PC-9 (cell line): Measurements from ENCODE around the gene SLC16A8. TPM values are rescaled to one million over a fixed set of nuclear protein-coding genes. Genes with fewer than 3 reads are reported as not detected.

Experiments
- BruUV-seq: library from RNA; stranded (reverse); fragments of 400-500 nt; replicated peaks from 2 replicates; lab custom pipeline; 2021; lab: Mats Ljungman, UMichigan
- CTCF ChIA-PET: fragments of 300-600 bp; sonication (Branson Sonifier 250); formaldehyde crosslinking; loops from one replicate; lab custom pipeline; 2022; ENCODE audit warnings: antibody characterized with exemption; lab: Charles Lee
- POLR2A ChIA-PET: fragments of 300-600 bp; sonication (Branson Sonifier 250); formaldehyde crosslinking; loops from one replicate; lab custom pipeline; 2022; ENCODE audit warnings: antibody characterized with exemption; ENCODE audit not compliant: unreplicated experiment; lab: Charles Lee
- DNase-seq, 2 experiments: peaks; one replicate each; pipeline versions ENCODE4 v3.0.0 to v3.0.0-alpha.2; 2015 to 2022; ENCODE audit warnings: mixed read lengths in 1 of 2
- H2AFZ ChIP-seq: fragments of 200-600 bp; sonication (generic); 2 replicates; pipeline ENCODE4 v1.8.1; 2017; ENCODE audit warnings: antibody characterized with exemption
- H3F3A ChIP-seq: fragments of 200-600 bp; sonication (generic); 2 replicates; pipeline ENCODE4 v1.8.1; 2017; ENCODE audit warnings: antibody characterized with exemption, mild to moderate bottlenecking, low read depth; ENCODE audit not compliant: insufficient read depth
- H3K27ac ChIP-seq: fragments of 200-600 bp; sonication (generic); 2 replicates; pipeline ENCODE4 v1.6.1; 2016; ENCODE audit warnings: mixed run types
- H3K27me3 ChIP-seq: fragments of 200-600 bp; sonication (generic); 2 replicates; pipeline ENCODE4 v1.6.1; 2016; ENCODE audit warnings: low read depth, mixed run types; ENCODE audit not compliant: insufficient read depth
- H3K36me3 ChIP-seq: fragments of 200-600 bp; sonication (generic); 2 replicates; pipeline ENCODE4 v1.6.1; 2016; ENCODE audit warnings: low read depth, mixed run types
- H3K4me1 ChIP-seq: fragments of 200-600 bp; sonication (generic); replicated peaks from 2 replicates; pipeline ENCODE4 v1.6.1; 2016; ENCODE audit warnings: mixed run types; ENCODE audit not compliant: insufficient read depth
- H3K4me2 ChIP-seq: fragments of 200-600 bp; sonication (generic); 2 replicates; pipeline ENCODE4 v1.6.1; 2017; ENCODE audit warnings: mixed run types
- H3K4me3 ChIP-seq: fragments of 200-600 bp; sonication (generic); 2 replicates; pipeline ENCODE4 v1.6.1; 2016; ENCODE audit warnings: mixed run types
- H3K79me2 ChIP-seq: fragments of 200-600 bp; sonication (generic); 2 replicates; pipeline ENCODE4 v1.6.1; 2017; ENCODE audit warnings: low read depth, mixed run types
- H3K9me2 ChIP-seq: fragments of 200-600 bp; sonication (generic); 2 replicates; pipeline ENCODE4 v1.8.1; 2017; ENCODE audit warnings: mild to moderate bottlenecking; ENCODE audit not compliant: insufficient read depth
- H3K9me3 ChIP-seq: fragments of 200-600 bp; sonication (generic); 2 replicates; pipeline ENCODE4 v1.8.1; 2016; ENCODE audit warnings: low read depth; ENCODE audit not compliant: insufficient read depth
- H4K20me1 ChIP-seq: fragments of 200-600 bp; sonication (generic); 2 replicates; pipeline ENCODE4 v1.8.1; 2017; ENCODE audit not compliant: insufficient read depth
- CTCF ChIP-seq: fragments of 200-600 bp; sonication (generic); conservative IDR thresholded peaks from 2 replicates; pipeline ENCODE4 v1.6.1; 2017; ENCODE audit warnings: mixed run types, antibody characterized with exemption, mild to moderate bottlenecking, moderate library complexity
- EZH2 ChIP-seq: fragments of 200-600 bp; sonication (generic); IDR thresholded peaks from 2 replicates; pipeline ENCODE4 v1.8.0; 2017; ENCODE audit warnings: antibody characterized with exemption, low read depth
- intact Hi-C: fragments of 100-400 bp; cut with micrococcal nuclease; formaldehyde crosslinking; loops from one replicate; pipeline ENCODE4 v1.10.0; 2022; ENCODE audit not compliant: unreplicated experiment
- total RNA-seq: library from RNA; stranded (reverse); gene quantifications from 2 replicates; pipeline ENCODE4 v1.2.3, GENCODE V29; 2021

Gene SLC16A8
- total RNA-seq, 1 experiment from 2014 or later, result not detected

- H2AFZ ChIP-seq, result no peak overlapping the region
- H3K27me3 ChIP-seq, result no peaks in the 10 kb centered on the region
- DNase-seq, result no peak
- intact Hi-C loops, result no loop called here
- ChIA-PET CTCF (no interaction called here), POLR2A (no interaction called here)
- 0 out of 2 replicates have a peak, but pooled peaks cover 11% of the 10 kb centered on the region for H3F3A ChIP-seq
- BruUV-seq, result no TSS peak
- H3K79me2 ChIP-seq, result no peaks in the 10 kb centered on the region
- H4K20me1 ChIP-seq, result no peaks in the 10 kb centered on the region
- no peaks in the 10 kb centered on the region for H3K4me1 ChIP-seq
- no peak overlapping the region for H3K27ac ChIP-seq
- H3K9me3 ChIP-seq, result no peaks in the 10 kb centered on the region
- no peak for TF ChIP-seq EZH2
- TF ChIP-seq CTCF, result no peak
- H3K4me3 ChIP-seq, result no peak overlapping the region
- no peaks in the 10 kb centered on the region for H3K36me3 ChIP-seq
- no peaks in the 10 kb centered on the region for H3K9me2 ChIP-seq
- no peak overlapping the region for H3K4me2 ChIP-seq
These were observed 41.8 kb upstream of the SLC16A8 start for GRCh38 chr22:38125751-38126201.

GRCh38 chr22:38125038-38125610, 41.1 kb upstream of the SLC16A8 start:
- CTCF ChIA-PET, result no interaction called here

GRCh38 chr22:38124236-38124974, 40.4 kb upstream of the SLC16A8 start:
- 0 out of 2 replicates have a peak, but pooled peaks cover 11% of the 10 kb centered on the region for H3F3A ChIP-seq
- no peak overlapping the region for H2AFZ ChIP-seq
- no peak overlapping the region for H3K4me3 ChIP-seq
- no peaks in the 10 kb centered on the region for H4K20me1 ChIP-seq
- no peaks in the 10 kb centered on the region for H3K27me3 ChIP-seq
- H3K4me2 ChIP-seq, result no peak overlapping the region
- no peaks in the 10 kb centered on the region for H3K9me3 ChIP-seq
- no peaks in the 10 kb centered on the region for H3K79me2 ChIP-seq
- no peak overlapping the region for H3K27ac ChIP-seq
- no peak for DNase-seq
- ChIA-PET CTCF (no interaction called here), POLR2A (interaction anchor here (0.5 kb wide), 1 partner anchor 82 kb away, joined by 3 read pairs; no protein-coding TSS in a partner anchor)
- no peaks in the 10 kb centered on the region for H3K9me2 ChIP-seq
- no peaks in the 10 kb centered on the region for H3K4me1 ChIP-seq
- no peaks in the 10 kb centered on the region for H3K36me3 ChIP-seq
- TF ChIP-seq CTCF, result no peak
- no peak for TF ChIP-seq EZH2
- intact Hi-C loops, result no loop called here
- BruUV-seq, result no TSS peak

More at GRCh38 chr22:38125038-38125610, 41.1 kb upstream of the SLC16A8 start:
- Histone ChIP-seq H3K36me3 (no peaks in the 10 kb centered on the region), H3K27me3 (no peaks in the 10 kb centered on the region), H2AFZ (no peak overlapping the region), H3K9me2 (no peaks in the 10 kb centered on the region), H3F3A (0 out of 2 replicates have a peak, but pooled peaks cover 11% of the 10 kb centered on the region), H3K4me3 (no peak overlapping the region), H3K4me2 (no peak overlapping the region), H3K9me3 (no peaks in the 10 kb centered on the region), H3K27ac (no peak overlapping the region), H4K20me1 (no peaks in the 10 kb centered on the region), H3K4me1 (no peaks in the 10 kb centered on the region), H3K79me2 (no peaks in the 10 kb centered on the region)
- intact Hi-C loops, result no loop called here
- DNase-seq, result no peak
- no TSS peak for BruUV-seq
- POLR2A ChIA-PET, result no interaction called here
- TF ChIP-seq CTCF, result no peak
- TF ChIP-seq EZH2, result no peak
